ENCODE data around the gene FGD3. TPM values are rescaled to one million over a fixed set of nuclear protein-coding genes. Genes with fewer than 3 reads are reported as not detected.
A peak's percentile ranks its signal among the peaks of the same experiment; 100 is the strongest.

Gene FGD3
- total RNA-seq, 1 donor, result not detected

DNA sequence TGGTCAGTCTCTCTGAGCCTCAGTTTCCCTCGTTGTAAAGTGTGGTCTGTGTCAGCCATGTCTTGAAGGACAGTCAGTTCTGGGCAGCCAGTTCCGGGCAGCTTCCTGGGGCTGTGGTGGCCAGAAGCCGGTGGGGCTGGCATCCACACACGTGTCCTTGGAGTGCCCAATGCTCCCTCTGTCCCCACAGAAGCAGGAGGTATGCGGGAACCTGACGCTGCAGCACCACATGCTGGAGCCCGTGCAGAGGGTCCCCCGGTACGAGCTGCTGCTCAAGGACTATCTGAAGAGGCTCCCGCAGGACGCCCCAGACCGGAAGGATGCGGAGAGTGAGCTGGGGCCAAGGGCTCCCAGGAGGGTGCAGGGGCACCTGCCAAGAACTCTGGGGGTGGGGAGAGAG is 62.7 kb downstream of the FGD3 start:
- peak; percentile 39 for DNase-seq (ENCODE audit: insufficient read length, low spot score, missing footprints)
- H3K4me1 ChIP-seq (ENCODE audit: insufficient read depth, low read length), result no peaks in the 10 kb centered on the region
- no peak overlapping the region for H2AFZ ChIP-seq (ENCODE audit: low read length)
- no peak overlapping the region for H3K4me3 ChIP-seq (ENCODE audit: insufficient read depth, low read length)
- H3K4me2 ChIP-seq (ENCODE audit: insufficient read depth, low read length), result no peak overlapping the region
- no peaks in the 10 kb centered on the region for H3K9me3 ChIP-seq (ENCODE audit: low read depth, low read length)
- no peak overlapping the region for H3K27ac ChIP-seq (ENCODE audit: low read depth, low read length)
- H3K79me2 ChIP-seq (ENCODE audit: insufficient read depth, low read length), result no peaks in the 10 kb centered on the region
- H3K27me3 ChIP-seq (ENCODE audit: insufficient read depth, low read length), result peaks cover 5% of the 10 kb centered on the region
- H3K36me3 ChIP-seq (ENCODE audit: insufficient read depth, low read length), result no peaks in the 10 kb centered on the region
- no peaks in the 10 kb centered on the region for H4K20me1 ChIP-seq (ENCODE audit: insufficient read depth, low read length)
- TF ChIP-seq, protein P1, sequence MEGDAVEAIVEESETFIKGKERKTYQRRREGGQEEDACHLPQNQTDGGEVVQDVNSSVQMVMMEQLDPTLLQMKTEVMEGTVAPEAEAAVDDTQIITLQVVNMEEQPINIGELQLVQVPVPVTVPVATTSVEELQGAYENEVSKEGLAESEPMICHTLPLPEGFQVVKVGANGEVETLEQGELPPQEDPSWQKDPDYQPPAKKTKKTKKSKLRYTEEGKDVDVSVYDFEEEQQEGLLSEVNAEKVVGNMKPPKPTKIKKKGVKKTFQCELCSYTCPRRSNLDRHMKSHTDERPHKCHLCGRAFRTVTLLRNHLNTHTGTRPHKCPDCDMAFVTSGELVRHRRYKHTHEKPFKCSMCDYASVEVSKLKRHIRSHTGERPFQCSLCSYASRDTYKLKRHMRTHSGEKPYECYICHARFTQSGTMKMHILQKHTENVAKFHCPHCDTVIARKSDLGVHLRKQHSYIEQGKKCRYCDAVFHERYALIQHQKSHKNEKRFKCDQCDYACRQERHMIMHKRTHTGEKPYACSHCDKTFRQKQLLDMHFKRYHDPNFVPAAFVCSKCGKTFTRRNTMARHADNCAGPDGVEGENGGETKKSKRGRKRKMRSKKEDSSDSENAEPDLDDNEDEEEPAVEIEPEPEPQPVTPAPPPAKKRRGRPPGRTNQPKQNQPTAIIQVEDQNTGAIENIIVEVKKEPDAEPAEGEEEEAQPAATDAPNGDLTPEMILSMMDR (IDR thresholded peaks at IDR 0.05; ENCODE audit: extremely low read depth, low read depth, low read length), result no peak

DNA sequence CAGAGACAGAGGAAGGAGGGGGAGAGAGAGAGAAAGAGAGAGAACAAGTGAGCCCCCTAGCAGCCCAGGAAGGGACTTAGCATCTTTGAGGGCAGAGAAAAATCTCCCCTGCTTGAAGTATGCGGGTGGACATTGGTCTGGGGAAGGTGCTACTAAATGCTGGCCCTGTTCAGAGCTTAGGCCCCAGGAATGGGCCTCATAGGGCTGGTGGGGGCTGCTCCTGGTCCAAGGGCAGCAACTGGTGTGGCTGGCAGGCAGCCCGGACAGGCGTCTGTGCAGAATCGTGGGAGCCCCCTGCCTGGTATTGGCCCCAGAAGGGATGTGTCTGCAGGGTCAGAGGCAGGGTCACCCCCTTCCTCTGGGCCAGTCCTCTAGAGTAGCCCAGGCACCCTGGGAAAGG is 63.4 kb downstream of the FGD3 start:
- peaks cover 1% of the 10 kb centered on the region for H3K27me3 ChIP-seq (ENCODE audit: insufficient read depth, low read length)
- no peak overlapping the region for H3K4me2 ChIP-seq (ENCODE audit: insufficient read depth, low read length)
- no peak overlapping the region for H2AFZ ChIP-seq (ENCODE audit: low read length)
- peak; percentile 29 for DNase-seq (ENCODE audit: insufficient read length, low spot score, missing footprints)
- no peaks in the 10 kb centered on the region for H3K9me3 ChIP-seq (ENCODE audit: low read depth, low read length)
- no peaks in the 10 kb centered on the region for H3K79me2 ChIP-seq (ENCODE audit: insufficient read depth, low read length)
- no peaks in the 10 kb centered on the region for H4K20me1 ChIP-seq (ENCODE audit: insufficient read depth, low read length)
- TF ChIP-seq, protein P1 (IDR thresholded peaks at IDR 0.05; ENCODE audit: extremely low read depth, low read depth, low read length), result no peak
- no peak overlapping the region for H3K4me3 ChIP-seq (ENCODE audit: insufficient read depth, low read length)
- H3K4me1 ChIP-seq (ENCODE audit: insufficient read depth, low read length), result no peaks in the 10 kb centered on the region
- no peaks in the 10 kb centered on the region for H3K36me3 ChIP-seq (ENCODE audit: insufficient read depth, low read length)
- no peak overlapping the region for H3K27ac ChIP-seq (ENCODE audit: low read depth, low read length)

DNA sequence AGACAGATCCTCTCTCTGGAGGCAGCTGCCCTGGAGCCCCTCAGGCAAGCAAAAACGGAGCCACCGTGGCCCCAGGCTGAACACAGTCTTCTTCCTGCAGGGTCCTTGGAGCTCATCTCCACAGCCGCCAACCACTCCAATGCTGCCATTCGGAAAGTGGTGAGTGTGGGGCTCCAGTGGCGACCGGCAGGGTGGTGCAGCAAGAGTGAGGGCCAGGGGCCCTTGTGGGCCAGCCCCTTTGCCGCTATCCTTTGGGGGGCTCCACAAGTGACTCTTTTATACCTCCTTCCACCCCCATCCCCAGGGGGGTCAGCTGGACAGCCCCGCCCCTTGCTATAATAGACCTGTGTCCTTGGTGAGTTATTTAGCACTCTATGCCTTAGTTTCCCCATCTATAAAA is 63.8 kb downstream of the FGD3 start:
- no peaks in the 10 kb centered on the region for H3K27me3 ChIP-seq (ENCODE audit: insufficient read depth, low read length)
- no peak overlapping the region for H3K27ac ChIP-seq (ENCODE audit: low read depth, low read length)
- H4K20me1 ChIP-seq (ENCODE audit: insufficient read depth, low read length), result no peaks in the 10 kb centered on the region
- H3K4me2 ChIP-seq (ENCODE audit: insufficient read depth, low read length), result no peak overlapping the region
- H2AFZ ChIP-seq (ENCODE audit: low read length), result no peak overlapping the region
- no peaks in the 10 kb centered on the region for H3K9me3 ChIP-seq (ENCODE audit: low read depth, low read length)
- H3K4me1 ChIP-seq (ENCODE audit: insufficient read depth, low read length), result no peaks in the 10 kb centered on the region
- peak; percentile 8 for DNase-seq (ENCODE audit: insufficient read length, low spot score, missing footprints)
- TF ChIP-seq, protein P1 (IDR thresholded peaks at IDR 0.05; ENCODE audit: extremely low read depth, low read depth, low read length), result no peak
- no peak overlapping the region for H3K4me3 ChIP-seq (ENCODE audit: insufficient read depth, low read length)
- no peaks in the 10 kb centered on the region for H3K79me2 ChIP-seq (ENCODE audit: insufficient read depth, low read length)
- H3K36me3 ChIP-seq (ENCODE audit: insufficient read depth, low read length), result no peaks in the 10 kb centered on the region

DNA sequence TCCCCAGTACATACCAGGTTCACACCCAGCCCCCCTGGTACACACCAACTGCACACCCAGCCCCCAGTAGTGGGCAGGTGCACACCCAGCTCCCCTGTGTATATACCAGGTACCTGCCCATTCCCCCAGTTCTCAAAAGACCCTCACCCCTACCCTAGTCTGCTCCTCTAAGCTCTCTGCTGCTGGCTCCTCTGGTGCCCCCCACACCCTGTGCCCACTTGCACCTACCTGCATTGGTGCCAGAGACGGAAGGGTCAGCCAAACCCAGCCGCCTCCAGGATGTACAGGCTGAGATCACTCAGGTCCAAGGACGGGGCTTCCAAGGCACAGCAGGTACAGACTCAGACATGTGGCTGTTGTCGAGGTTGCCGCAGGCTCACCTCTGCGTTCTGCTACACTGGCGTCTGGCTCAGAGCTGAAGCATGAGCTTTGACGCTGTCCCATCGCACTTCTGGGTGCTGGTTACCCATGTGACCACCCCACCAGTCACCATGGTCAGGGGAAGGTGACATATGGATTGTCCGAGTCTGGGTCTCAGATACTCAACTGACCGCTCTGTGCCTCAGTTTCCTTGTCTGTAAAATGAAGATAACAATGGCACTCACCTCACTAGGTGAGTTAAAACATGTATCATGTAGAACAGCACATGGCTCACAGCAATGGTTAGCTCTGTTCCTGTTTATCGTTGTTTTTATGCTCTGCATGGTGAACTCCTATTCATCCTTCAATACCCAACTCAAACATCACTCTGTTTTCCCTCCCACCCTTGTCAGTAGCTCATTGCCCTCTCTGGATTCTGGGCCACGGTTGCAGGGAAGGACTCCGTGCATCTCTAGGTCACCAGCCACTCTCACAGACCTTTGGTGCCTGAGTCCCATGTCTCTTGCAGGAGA is 65.9 kb downstream of the FGD3 start:
- no peaks in the 10 kb centered on the region for H3K79me2 ChIP-seq (ENCODE audit: insufficient read depth, low read length)
- H4K20me1 ChIP-seq (ENCODE audit: insufficient read depth, low read length), result no peaks in the 10 kb centered on the region

More for the DNA sequence above, 65.9 kb downstream of the FGD3 start:
- no peak overlapping the region for H3K27ac ChIP-seq (ENCODE audit: low read depth, low read length)
- H3K9me3 ChIP-seq (ENCODE audit: low read depth, low read length), result no peaks in the 10 kb centered on the region
- H3K4me2 ChIP-seq (ENCODE audit: insufficient read depth, low read length), result no peak overlapping the region
- no peaks in the 10 kb centered on the region for H3K36me3 ChIP-seq (ENCODE audit: insufficient read depth, low read length)
- TF ChIP-seq, protein P1 (IDR thresholded peaks at IDR 0.05; ENCODE audit: extremely low read depth, low read depth, low read length), result no peak
- H2AFZ ChIP-seq (ENCODE audit: low read length), result no peak overlapping the region
- H3K4me3 ChIP-seq (ENCODE audit: insufficient read depth, low read length), result no peak overlapping the region
- peak; percentile 32 for DNase-seq (ENCODE audit: insufficient read length, low spot score, missing footprints)
- H3K4me1 ChIP-seq (ENCODE audit: insufficient read depth, low read length), result no peaks in the 10 kb centered on the region
- H3K27me3 ChIP-seq (ENCODE audit: insufficient read depth, low read length), result no peaks in the 10 kb centered on the region
